ENCODE results near the gene MANBA. TPM values are rescaled to one million over a fixed set of nuclear protein-coding genes. Genes with fewer than 3 reads are reported as not detected.
"Not testable (repeated sequence)": the region's sequence is repeated elsewhere in the genome, so short reads cannot be mapped to it uniquely, and the experiment has no call there.

MANBA gene
- total RNA-seq, 1 donor from 2014 or later, result 8.1 TPM

- no peak for DNase-seq (ENCODE audit: low read depth)
- TF ChIP-seq, protein P1, sequence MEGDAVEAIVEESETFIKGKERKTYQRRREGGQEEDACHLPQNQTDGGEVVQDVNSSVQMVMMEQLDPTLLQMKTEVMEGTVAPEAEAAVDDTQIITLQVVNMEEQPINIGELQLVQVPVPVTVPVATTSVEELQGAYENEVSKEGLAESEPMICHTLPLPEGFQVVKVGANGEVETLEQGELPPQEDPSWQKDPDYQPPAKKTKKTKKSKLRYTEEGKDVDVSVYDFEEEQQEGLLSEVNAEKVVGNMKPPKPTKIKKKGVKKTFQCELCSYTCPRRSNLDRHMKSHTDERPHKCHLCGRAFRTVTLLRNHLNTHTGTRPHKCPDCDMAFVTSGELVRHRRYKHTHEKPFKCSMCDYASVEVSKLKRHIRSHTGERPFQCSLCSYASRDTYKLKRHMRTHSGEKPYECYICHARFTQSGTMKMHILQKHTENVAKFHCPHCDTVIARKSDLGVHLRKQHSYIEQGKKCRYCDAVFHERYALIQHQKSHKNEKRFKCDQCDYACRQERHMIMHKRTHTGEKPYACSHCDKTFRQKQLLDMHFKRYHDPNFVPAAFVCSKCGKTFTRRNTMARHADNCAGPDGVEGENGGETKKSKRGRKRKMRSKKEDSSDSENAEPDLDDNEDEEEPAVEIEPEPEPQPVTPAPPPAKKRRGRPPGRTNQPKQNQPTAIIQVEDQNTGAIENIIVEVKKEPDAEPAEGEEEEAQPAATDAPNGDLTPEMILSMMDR (conservative IDR thresholded peaks at IDR 0.05; ENCODE audit: low read depth, low read length), result no peak
- no peak overlapping the region for H3K4me3 ChIP-seq (ENCODE audit: low read depth, low read length)
Measured at GRCh38 chr4:102713096-102713495, 47.7 kb downstream of the MANBA start.

GRCh38 chr4:102710986-102711385 lies 49.8 kb downstream of the MANBA start:
- DNase-seq (ENCODE audit: low read depth), result no peak

DNA sequence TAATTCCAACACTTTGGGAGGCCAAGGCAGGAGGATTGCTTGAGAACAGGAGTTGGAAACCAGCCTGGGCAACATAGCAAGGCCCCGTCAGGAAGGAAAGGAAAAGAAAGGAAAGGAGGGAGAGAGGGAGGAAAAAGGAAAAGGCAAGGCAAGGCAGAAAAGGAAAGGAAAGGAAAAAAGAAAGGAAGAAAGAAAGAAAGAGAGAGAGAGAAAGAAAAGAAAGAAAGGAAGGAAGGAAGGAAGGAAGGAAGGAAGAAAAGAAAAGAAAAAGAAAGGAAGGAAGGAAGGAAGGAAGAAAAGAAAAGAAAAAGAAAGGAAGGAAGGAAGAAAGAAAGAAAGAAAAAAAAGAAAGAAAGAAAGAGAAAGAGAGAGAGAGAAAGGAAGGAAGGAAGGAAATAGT lies 51.7 kb downstream of the MANBA start:
- H3K4me3 ChIP-seq (ENCODE audit: low read depth, low read length); DNase-seq (ENCODE audit: low read depth): not testable (repeated sequence)

More at GRCh38 chr4:102710986-102711385, 49.8 kb downstream of the MANBA start:
- H3K4me3 ChIP-seq (ENCODE audit: low read depth, low read length), result no peak overlapping the region
- TF ChIP-seq, protein P1 (conservative IDR thresholded peaks at IDR 0.05; ENCODE audit: low read depth, low read length), result no peak

GRCh38 chr4:102707150-102707549 lies 53.6 kb downstream of the MANBA start:
- DNase-seq (ENCODE audit: low read depth), result no peak
- no peak overlapping the region for H3K4me3 ChIP-seq (ENCODE audit: low read depth, low read length)
- TF ChIP-seq, protein P1 (conservative IDR thresholded peaks at IDR 0.05; ENCODE audit: low read depth, low read length), result no peak

- TF ChIP-seq, protein P1 (conservative IDR thresholded peaks at IDR 0.05; ENCODE audit: low read depth, low read length), result no peak
- no peak for DNase-seq (ENCODE audit: low read depth)
- no peak overlapping the region for H3K4me3 ChIP-seq (ENCODE audit: low read depth, low read length)
Measured at GRCh38 chr4:102705391-102705935, 55.3 kb downstream of the MANBA start.

- no peak overlapping the region for H3K4me3 ChIP-seq (ENCODE audit: low read depth, low read length)
- TF ChIP-seq, protein P1 (conservative IDR thresholded peaks at IDR 0.05; ENCODE audit: low read depth, low read length), result no peak
- no peak for DNase-seq (ENCODE audit: low read depth)
Measured at GRCh38 chr4:102696758-102697157, 64.0 kb downstream of the MANBA start.

DNA sequence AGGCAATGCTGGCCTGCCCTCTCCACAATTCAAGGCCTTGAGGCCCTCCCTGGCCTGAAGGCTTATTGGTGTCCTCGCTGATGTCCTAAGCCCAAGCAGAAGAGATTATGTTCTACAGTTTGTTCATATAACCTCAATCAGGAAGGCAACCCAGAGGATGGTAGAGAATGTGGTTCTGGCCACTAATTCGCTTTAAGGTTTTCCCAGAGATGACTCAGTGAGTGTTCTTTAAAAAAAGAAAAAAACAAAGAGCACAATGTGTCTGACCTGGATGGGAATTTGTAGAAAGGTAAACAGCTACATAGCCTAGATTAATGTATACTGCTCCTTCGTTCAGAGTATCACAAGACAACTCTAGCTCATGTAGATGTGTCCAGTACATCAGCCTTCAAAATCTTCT lies 66.0 kb downstream of the MANBA start:
- TF ChIP-seq, protein P1 (conservative IDR thresholded peaks at IDR 0.05; ENCODE audit: low read depth, low read length), result no peak
- H3K4me3 ChIP-seq (ENCODE audit: low read depth, low read length), result no peak overlapping the region
- no peak for DNase-seq (ENCODE audit: low read depth)

Measured in epithelial cell of proximal tubule (primary cell).